HG03097 (cell line): ENCODE results near the gene EXO1.
"Not testable (repeated sequence)": the region's sequence is repeated elsewhere in the genome, so short reads cannot be mapped to it uniquely, and the experiment has no call there.

ENCODE experiments used
- ATAC-seq: cut with Tn5 transposase; IDR thresholded peaks from one replicate; pipeline ENCODE4 v1.9.1; 2021; ENCODE audit not compliant: unreplicated experiment, low FRiP score

Gene EXO1

DNA sequence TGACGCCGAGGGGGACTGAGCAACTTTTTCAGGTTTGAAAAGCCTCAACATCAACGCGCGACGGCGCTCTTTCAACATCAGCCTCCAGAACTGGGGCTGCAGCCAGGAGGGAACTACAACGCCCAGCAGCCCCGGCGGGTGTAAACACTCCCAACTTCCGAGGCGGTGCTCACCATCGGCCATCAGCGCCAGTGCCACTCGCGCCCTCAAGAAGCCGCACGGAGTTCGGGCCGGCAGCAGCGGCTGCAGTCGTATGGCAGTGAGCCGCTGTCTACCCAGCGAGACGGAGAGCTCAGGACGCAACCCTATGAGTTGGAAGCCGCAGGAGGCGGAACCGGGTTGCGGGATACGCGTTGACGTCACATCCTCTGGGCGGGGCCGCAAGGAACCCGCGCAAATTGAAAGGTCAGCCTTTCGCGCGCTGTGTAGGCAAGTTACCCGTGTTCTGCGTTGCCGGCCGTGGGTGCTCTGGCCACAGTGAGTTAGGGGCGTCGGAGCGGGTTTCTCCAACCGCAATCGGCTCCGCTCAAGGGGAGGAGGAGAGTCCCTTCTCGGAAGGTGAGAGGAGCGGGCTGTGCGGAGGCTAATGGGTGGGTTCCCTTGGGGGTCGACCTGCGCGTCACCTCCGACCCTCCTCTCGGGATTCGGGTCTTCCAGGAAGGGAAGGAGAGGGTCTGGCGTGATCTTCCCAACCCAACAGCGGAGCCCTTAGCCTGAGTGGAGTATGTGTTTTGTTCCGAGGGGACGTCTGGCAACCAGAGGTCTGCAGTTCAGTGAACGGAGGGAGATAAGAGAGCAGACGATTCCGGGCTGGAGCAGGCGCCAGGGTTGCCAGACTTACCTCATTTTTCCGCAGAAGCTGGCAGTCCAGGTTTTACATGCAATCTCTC, at the start of gene EXO1:
EXO1 (plus strand) TSS at position 409 of the 890 bp plus-strand sequence. CDS start 2,222 bp downstream, outside the sequence.
- peak; percentile 99 for ATAC-seq

DNA sequence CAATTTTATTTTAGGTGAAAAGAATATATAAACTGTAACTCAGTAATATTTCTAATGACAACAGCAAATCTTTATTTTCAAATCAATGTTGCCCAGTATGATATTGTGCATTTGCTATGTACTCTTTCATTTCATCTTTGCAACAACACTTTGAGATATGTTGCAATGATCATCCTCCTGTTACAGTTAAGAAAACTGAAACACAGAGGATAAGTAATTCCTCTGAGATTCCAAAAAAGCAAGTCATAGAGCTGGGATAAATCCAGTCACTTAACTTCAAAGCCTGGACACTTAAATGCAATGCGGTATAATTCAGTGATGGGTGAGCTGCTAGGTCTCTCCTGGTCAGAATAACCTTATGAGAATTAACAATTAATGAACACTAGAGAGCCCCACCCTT, 48.6 kb upstream of the EXO1 start:
- no peak for ATAC-seq

DNA sequence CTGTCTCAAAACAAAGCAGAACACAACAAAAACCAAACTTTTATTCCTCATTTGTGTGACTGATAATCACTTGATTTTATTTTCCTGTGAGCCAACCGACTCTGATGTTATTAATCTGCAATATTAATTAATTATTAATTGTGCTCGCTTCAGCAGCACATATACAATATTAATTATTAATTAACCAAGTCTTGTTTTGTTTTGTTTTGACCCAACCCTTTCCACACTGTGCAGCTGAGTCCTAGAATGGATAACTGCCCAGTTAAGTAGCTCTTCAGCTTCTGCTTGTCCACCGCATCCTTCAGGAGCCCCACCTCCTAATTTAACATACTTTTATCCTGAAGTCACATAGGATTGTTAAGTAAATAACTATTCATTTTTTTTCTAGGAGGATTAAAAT, 47.4 kb upstream of the EXO1 start:
- ATAC-seq = no peak

DNA sequence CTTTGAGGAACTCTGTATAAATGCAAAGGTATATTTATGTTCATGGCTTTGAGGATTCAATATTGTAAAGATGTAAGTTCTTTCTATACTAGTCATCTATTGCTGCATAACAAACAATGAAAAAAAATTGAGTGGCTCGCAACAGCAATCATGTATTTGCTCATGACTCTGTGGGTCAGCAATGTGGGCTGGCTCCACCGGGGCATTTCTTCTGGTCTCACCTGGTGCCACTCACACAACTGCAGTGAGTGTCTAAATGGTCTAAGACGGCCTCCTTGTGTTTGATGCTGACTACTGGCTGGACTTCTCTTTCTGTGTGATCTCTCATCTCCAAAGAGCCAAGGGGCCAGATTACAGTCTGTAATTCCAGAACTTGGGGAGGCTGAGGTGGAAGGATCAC, 45.1 kb upstream of the EXO1 start:
- no peak for ATAC-seq

DNA sequence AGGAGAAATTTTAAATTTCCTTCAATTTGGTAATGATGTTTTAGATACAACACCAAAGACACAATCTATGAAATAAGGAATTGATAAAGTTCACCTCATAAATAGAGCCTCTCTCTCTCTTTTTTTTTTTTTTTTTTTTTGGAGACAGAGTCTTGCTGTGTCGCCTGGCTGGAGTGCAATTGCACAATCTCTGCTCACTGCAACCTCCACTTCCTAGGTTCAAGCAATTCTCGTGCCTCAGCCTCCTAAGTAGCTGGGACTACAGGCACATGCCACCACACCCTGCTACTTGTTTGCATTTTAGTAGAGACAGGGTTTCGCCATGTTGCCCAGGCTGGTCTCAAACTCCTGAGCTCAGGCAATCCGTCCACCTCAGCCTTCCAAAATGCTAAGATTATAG, 43.3 kb upstream of the EXO1 start:
- ATAC-seq = not testable (repeated sequence)

DNA sequence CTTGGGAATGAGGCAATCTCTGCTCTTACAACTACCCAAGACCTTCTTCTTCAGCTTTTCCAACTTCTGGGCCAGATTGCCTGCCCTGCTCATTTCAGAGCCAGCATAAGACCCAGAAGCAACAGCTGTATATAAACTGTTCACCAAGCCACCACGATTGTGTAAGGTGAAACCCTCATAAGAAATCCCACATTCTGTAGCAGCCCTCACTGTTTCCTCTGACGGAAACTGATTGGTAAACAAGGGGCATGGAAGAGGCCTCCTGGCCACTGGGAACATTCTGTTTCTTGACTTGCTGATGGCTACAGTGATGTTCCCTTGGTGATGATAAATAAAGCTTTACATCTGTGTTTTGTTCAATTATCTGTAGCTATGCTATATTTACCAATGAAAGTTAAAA, 39.7 kb upstream of the EXO1 start:
- no peak for ATAC-seq

DNA sequence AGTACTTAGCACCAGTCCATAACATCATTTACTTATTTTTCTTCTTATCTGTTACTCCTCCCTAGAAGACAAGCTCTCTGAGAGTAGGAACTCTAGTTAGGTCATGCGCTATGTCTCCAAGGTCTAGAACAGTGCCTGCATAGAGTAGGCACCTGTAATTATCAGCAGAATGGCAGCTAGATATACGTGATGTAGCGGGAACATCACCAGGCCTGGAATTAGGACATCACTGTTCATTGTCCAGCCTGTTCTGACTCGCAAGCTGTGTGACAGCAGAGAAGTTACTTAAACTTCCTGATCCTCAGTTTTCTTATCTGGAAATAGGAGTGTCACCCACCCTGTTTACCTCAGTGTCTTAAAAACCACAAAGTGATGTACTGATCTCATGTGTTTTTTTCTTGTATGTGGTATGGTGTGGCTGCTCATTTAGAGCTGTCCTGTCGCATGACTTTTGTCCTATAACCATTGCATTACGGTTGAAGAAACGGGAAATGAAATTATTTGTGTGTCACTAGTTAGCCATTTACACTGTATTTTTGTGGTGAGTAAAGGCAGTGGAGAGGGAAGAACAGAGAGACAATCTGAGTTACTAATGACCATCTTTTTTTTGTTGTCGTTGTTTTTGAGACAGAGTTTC, 37.1 kb upstream of the EXO1 start:
- ATAC-seq = no peak

DNA sequence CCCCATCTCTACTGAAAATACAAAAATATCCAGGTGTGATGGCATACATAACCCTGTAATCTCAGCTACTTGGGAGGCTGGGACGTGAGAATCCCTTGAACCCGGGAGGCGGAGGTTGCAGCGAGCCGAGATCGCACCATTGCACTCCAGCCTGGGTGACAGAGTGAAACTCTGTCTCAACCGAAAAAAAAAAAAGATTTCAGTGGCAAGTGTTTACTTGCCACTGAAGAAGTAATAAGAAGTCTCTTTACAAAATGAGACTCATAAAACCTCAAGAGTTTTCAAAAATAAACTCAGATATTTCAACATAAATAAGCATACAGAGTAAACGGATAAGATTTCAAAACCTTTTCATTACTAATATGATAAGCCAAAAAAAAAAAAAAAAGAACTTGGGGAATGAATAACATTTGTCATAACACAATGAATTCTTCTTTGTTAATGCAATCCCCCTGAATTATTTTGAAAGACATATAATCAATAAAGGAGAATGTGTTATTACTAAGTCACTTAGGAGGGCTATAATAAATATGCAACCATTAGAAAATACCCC, 34.2 kb upstream of the EXO1 start:
- no peak for ATAC-seq

DNA sequence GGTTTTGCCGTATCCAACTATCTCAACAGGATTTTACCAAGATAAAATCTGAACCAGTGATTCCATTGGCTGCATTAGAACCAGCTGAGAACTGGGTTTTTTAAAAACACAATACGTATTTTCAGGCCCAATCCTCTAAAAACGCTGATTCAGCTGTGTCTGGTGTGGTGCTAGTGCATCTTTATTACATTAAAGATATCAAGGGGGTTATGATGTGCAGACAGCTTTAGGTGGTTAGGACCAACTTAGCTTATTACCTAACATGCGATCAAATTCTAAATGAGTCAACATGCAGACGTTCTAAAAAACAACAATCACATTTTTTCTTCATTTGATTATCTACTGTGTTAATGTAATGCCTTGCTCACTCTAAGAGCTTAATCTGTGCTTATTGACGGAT, 32.0 kb upstream of the EXO1 start:
- ATAC-seq = no peak

DNA sequence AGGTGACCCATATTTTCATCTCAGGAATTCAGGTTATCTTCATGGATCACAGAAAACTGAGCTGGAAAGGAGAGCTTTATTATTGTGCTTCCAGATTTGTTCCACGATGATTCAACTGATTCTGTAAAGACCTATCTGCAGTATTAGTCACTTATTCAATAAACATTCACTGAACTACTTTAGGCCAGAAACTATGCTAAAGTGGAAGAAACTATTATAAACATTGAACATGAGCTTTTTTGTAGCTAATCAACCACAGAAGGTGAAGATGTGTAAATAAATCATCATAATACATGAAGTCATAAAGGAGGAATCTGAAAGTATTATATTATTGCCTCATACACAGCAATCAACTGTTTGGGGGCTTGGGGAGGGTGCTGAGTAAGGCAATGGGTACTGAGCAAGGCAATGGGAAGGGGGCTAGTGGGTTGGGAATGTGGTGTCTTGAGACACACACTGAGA, 30.6 kb upstream of the EXO1 start:
- no peak for ATAC-seq

DNA sequence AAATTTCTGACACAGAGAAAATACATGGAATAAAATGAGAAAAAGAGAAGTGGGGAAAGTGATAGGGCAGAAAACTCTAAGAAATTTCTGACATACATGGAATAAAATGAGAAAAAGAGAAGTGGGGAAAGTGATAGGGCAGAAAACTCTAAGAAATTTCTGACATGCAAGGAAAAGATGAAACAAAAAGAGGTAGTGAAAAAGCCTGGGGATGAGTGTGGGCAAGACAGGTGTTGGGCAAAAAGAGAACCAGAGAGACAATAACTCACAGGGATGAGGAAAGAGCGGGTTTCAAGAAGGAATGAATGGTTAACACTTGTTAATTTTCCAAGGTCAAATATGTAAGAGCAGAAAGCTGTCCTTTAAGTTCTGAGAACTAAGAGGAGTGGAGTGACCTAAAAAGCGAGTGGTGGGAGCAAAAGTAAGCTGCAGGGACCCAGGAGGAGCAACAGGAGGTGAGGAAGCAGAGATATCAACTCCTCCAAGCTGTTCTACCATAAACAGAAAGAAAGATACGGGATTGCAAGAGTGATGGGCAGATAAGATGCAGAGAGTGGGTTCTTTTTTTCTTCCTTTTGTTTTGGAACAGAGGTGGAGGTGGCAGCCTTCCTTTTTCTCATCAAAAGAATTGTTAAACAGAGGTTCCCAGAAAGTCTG, 29.9 kb upstream of the EXO1 start:
- no peak for ATAC-seq

DNA sequence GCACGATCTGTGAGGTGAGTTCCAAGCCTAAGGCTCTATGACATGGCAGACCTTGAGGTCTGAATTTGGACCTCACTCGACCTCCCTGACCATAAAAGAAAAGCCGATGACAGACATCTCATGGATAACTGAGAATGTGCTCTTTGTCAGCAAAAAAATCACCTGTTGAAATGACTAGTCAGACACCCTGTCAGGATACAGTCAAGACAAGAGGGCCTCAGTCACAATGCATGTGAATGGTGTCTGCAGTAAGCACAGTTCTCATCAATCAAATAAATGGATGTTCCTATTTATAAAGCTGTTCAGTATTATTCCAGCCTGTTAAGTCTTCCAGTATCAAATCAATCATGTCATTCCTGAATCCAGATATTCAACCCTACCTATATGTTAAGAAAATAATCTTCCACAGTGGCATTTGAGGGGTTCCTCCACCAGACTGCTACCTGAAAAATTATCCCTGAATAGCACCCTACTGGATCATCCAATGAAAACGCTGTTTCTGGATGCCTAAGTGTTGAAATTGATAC, 28.6 kb upstream of the EXO1 start:
- no peak for ATAC-seq

DNA sequence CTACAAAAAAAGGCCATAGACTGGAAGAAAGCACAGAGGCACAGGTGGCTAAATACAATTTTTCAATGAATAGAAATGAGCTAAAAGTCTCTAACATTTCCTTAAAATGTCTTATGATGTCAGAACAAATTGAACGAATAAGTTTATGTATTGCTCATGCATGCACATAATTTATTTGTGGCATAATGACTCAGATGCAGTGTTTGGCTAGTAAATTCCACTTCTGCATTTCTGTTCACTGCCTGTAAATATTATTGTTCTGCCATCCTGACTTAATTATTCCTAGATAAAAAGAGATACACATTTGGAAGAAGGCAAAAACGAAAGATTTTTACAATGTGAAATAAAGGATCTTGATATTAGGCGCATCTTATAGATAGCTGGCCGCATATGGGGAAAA, 26.6 kb upstream of the EXO1 start:
- ATAC-seq = no peak

DNA sequence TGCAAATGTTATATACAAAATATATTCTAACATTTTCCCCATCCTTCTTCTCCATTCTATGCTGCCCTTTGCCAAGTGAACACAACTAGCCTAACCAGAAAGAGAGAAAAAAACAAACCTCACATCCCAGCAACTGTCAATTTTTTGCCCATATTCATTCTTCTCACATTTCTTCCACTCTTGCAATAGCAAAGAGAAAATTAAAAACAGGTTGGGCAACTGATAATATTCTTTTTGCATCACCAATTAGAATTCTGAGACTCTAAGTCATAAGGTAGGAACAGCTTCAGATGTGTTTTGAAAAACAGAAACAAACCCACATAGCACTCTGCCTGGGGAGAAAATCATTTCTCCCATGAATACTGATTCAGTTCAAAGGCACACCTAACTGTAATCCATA, 25.2 kb upstream of the EXO1 start:
- no peak for ATAC-seq

DNA sequence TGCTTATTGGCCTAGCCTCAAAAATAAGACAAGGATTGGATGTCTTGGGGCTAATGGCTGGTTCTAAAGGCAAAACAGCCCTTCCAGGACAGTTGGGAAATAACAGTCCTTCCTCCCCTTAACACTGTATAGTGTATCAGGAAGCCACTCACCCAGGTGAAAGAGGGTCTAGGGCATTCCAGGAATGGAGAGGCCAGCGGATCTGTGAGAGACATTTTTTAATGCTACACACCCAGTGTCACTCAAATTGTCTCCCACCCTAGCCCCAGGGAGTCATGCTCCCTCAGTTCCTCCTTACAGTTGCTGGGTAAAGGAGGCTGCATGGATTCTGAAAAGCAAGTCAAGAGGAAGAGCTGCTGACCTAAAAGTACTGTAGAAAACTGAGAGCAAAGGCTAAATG, 24.1 kb upstream of the EXO1 start:
- no peak for ATAC-seq

DNA sequence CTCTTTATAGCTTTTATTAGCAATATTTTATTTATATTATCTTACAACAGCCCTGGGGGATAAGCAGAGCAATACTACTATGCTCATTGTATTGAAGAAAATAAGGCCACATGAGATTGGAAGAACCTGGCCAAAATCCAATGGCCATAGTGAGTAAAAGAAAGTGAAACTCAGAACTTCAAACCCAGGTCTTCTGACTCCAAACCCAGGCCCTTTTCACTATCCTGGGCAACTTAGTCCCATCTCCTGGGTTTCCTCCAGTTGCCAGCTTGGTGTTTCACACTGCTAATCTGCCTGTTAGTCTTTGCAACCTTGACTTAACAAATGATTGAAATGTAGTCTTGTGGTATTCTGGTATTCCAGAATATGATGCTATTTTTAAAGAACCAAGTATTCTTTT, 22.4 kb upstream of the EXO1 start:
- no peak for ATAC-seq

DNA sequence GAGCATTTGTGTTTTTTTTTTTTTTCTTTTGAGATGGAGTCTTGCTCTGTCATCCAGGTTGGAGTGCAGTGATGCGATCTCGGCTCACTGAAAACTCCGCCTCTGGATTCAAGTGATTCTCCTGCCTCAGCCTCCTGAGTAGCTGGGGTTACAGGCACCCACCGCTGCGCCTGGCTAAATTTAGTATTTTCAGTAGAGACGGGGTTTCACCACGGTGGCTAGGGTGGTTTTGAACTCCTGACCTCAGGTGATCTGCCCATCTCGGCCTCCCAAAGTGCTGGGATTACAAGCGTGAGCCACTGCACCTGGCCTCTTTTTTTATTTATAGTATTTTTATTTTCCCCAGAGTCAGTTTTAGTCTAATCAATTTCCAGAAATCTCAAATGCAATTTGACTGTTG, 21.4 kb upstream of the EXO1 start:
- ATAC-seq = not testable (repeated sequence)

DNA sequence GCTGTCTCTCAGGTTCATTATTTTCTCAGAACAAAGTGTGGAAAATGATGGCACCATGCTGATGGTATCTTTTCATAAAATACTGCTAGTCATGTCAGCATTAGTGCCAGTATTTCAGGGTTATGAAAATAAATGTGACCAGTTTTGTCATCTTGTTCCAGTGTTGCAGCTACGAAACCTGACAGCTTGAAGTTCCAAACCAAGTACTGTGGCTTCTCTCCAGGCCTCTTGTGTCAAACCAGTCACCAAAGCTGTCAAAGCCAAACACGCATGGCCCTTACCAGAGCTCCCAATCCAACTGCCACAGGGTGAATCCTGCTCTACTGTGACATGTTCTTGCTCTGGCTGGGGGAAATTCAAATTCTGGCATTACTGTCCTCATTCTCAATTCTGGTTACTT, 20.7 kb upstream of the EXO1 start:
- ATAC-seq = no peak

DNA sequence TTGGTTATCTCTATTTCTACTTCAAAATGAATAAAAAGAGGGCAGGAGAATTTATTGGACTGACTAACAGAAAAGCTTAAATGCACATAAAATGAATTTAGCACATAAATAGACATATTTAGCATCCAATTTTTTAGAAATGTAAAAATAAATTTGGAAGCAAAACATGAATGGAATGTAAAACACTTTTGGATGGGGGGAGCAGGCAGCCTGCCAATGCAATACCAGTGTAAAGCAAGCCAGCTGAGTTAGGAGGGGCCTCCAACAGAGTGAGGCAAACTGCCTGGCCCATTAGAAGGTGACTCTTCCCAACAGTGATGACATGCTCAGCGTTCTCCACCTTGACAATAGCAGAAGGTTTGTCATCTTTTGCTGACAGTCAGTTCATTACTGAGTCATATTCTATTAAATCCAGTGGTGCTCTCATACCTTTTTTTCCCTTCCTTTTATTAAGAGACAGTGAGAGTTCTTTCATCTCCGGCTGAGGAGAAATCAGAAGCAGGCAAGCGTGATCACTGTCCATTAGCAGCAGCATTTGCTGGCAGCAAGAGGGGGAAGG, 19.5 kb upstream of the EXO1 start:
- ATAC-seq = no peak

DNA sequence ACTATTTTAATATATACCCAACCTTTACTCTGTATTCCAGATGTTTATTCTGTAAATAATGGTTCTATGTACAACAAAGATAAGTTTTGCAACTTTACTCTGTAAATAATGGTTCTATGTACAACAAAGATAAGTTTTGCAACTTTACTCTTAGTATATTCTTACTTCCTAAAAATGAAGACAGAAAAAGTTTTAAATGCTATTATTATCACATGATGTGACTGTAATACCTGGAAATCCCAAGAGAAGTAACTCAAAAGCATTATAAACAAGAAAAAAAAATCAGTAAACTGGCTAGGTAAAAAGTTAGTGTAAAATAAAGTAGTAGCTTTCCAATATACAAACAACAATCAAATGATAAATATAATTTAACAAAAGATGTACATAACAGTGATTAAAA, 18.5 kb upstream of the EXO1 start:
- ATAC-seq = no peak
